Testis (tissue), 3 donors: Measurements from ENCODE around the gene HERC4. TPM values are rescaled to one million over a fixed set of nuclear protein-coding genes. Genes with fewer than 3 reads are reported as not detected.
"Not testable (repeated sequence)": the region's sequence is repeated elsewhere in the genome, so short reads cannot be mapped to it uniquely, and the experiment has no call there.

ENCODE experiments used
- DNase-seq: peaks from one replicate; pipeline ENCODE4 v3.0.0-alpha.2; 2019
- H3K27ac ChIP-seq, 2 donors: fragments of 200-600 bp; sonication (generic); one replicate each; pipeline ENCODE4 v1.5.1; 2019
- H3K27me3 ChIP-seq: fragments of 200-600 bp; sonication (generic); one replicate; pipeline ENCODE4 v1.5.1; 2019
- H3K36me3 ChIP-seq: fragments of 200-600 bp; sonication (generic); one replicate; pipeline ENCODE4 v1.5.1; 2017; ENCODE audit warnings: low read depth; ENCODE audit errors: missing control alignments
- H3K4me1 ChIP-seq: fragments of 200-600 bp; sonication (generic); one replicate; pipeline ENCODE4 v1.5.1; 2019
- H3K4me3 ChIP-seq, 2 donors: fragments of 200-600 bp; sonication (generic); one replicate each; pipeline ENCODE4 v1.5.1; 2017 to 2019
- H3K9me3 ChIP-seq: fragments of 200-600 bp; sonication (generic); one replicate; pipeline ENCODE4 v1.5.1; 2017
- POLR2A ChIP-seq: fragments of 450-650 bp; IDR thresholded peaks from one replicate; pipeline ENCODE4 v1.6.1; 2017; ENCODE audit warnings: antibody characterized with exemption, mild to moderate bottlenecking, moderate library complexity
- WGBS, 2 donors: methylation state at CpG; one replicate each; pipeline ENCODE4 v1.1.5; 2018; 5-methylcytosine and 5-hydroxymethylcytosine counted together
- intact Hi-C: fragments of 100-400 bp; cut with DNase I; formaldehyde crosslinking; loops from one replicate; pipeline ENCODE4 v1.15.1; 2023; ENCODE audit warnings: low total_unique reads
- polyA plus RNA-seq: library from polyadenylated mRNA; stranded (reverse); fragments of 350-450 nt; fragmentation: Illumina TruSeq; extraction: RNeasy Lipid Tissue Mini Kit (QIAGEN cat#74804); gene quantifications from one replicate; pipeline ENCODE4 v1.2.3, GENCODE V29; 2014; ENCODE audit warnings: low read depth, low replicate concordance; ENCODE audit not compliant: insufficient read depth
- total RNA-seq, 2 donors: library from RNA; depleted of rRNA; stranded (reverse); fragments of >200 nt; gene quantifications; one replicate each; pipeline ENCODE4 v1.2.3, GENCODE V29; 2016
- TF ChIP-seq, protein P1 (sequence below), 3 experiments: fragments of 450-650 bp in 2 of 3; fragments of 200-600 bp in 1 of 3; sonication (generic) in 1 of 3; IDR thresholded peaks; one replicate each; pipeline ENCODE4 v1.5.1; 2016 to 2019; ENCODE audit warnings: antibody characterized with exemption in 3 of 3, mild to moderate bottlenecking in 2 of 3, moderate library complexity in 1 of 3

Gene HERC4
- total and polyA plus RNA-seq, 3 donors from 2014 or later, result 30.5 to 79.1 (median 67.3) TPM

DNA sequence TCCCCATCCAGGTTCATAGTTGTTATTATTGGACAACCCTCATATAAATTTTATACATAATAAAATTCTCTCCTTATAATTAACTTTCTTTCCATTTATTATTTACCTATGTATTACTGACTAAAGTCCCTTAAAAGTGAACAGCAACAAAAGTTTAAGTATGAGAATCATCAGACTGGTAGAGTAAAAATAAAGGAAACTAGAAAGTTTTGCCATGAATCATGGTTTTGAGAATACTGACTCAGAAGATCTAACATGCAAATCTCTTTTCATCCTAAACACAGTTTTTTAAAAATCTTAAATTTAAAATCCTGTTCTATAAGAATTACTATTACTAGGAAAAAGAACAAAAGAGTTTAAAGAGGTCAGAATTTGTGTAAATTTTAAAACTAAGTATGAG is 32.1 kb downstream of the HERC4 start:
- intact Hi-C loops, result no loop called here
- Histone ChIP-seq H3K4me3 (no peak overlapping the region), H3K9me3 (no peaks in the 10 kb centered on the region), H3K4me1 (no peaks in the 10 kb centered on the region), H3K36me3 (no peaks in the 10 kb centered on the region), H3K27ac (no peak overlapping the region), H3K27me3 (no peaks in the 10 kb centered on the region)
- no peak for TF ChIP-seq POLR2A
- TF ChIP-seq, protein P1, sequence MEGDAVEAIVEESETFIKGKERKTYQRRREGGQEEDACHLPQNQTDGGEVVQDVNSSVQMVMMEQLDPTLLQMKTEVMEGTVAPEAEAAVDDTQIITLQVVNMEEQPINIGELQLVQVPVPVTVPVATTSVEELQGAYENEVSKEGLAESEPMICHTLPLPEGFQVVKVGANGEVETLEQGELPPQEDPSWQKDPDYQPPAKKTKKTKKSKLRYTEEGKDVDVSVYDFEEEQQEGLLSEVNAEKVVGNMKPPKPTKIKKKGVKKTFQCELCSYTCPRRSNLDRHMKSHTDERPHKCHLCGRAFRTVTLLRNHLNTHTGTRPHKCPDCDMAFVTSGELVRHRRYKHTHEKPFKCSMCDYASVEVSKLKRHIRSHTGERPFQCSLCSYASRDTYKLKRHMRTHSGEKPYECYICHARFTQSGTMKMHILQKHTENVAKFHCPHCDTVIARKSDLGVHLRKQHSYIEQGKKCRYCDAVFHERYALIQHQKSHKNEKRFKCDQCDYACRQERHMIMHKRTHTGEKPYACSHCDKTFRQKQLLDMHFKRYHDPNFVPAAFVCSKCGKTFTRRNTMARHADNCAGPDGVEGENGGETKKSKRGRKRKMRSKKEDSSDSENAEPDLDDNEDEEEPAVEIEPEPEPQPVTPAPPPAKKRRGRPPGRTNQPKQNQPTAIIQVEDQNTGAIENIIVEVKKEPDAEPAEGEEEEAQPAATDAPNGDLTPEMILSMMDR (IDR thresholded peaks at IDR 0.05), result no peak
- DNase-seq, result no peak

DNA sequence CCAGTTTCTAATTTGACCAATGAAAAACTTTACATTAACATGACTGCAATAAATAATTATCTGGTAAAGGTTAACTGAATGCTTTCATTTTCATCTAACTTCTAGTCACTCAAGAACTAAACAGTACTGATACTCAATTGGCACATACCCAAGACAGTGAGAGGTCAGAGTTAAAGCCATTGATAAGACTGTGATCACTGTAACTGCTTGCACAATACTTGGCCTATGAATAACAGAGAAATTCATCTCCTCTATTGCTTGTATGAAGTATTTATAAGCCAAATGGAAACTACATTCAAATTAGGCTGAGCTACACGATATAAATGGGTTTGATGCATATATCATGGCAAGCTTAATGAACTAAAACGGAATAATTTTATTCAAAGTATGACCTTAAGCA is 43.0 kb downstream of the HERC4 start:
- no peak for TF ChIP-seq POLR2A
- TF ChIP-seq, protein P1 (IDR thresholded peaks at IDR 0.05), result no peak
- WGBS, 2 donors, result 93 to 96% methylated on average over 2 of the region's 2 CpGs
- H3K36me3 ChIP-seq, result no peaks in the 10 kb centered on the region
- no peaks in the 10 kb centered on the region for H3K4me1 ChIP-seq
- no peak overlapping the region for H3K27ac ChIP-seq
- H3K4me3 ChIP-seq, result no peak overlapping the region
- intact Hi-C loops, result no loop called here
- DNase-seq, result no peak
- H3K9me3 ChIP-seq, result no peaks in the 10 kb centered on the region
- no peaks in the 10 kb centered on the region for H3K27me3 ChIP-seq

DNA sequence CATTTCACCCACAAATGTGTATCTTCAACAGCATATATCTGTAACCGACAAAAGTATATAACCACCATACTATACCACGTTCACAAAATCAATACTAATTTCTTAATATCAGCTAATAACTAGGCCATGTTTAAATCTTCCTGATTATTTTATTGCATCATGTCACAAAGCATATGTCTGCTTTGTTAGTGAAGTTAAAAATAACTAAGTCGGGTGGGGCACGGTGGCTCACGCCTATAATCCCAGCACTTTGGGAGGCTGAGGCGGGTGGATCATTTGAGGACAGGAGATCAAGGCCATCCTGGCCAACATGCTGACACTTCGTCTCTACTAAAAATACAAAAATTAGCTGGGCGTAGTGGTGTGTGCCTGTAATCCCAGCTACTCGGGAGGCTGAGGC is 47.7 kb downstream of the HERC4 start:
- 89% methylated on average over 9 of the region's 9 CpGs for WGBS, 2 donors
- H3K36me3 ChIP-seq, result no peaks in the 10 kb centered on the region

DNA sequence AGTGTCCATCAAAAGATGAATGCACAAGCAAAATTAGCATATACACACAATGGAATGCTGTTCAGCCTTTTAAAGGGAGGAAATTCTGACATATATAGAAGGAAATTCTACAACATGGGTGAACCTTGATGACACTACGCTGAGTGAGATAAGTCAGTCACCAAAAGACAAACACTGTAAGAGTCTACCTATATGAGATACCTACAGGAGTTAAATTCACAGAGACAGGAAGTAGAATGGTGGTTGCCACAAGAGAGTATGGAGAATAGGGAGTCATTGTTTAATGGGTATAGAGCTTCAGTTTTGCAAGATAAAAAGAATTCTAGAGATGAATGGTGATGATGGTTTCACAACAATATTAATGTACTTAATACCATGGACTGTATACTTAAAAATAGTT is 51.8 kb downstream of the HERC4 start:
- TF ChIP-seq, protein P1 (IDR thresholded peaks at IDR 0.05), result no peak
- no peak for TF ChIP-seq POLR2A
- Histone ChIP-seq H3K4me3 (no peak overlapping the region), H3K9me3 (no peaks in the 10 kb centered on the region), H3K27ac (no peak overlapping the region), H3K4me1 (no peaks in the 10 kb centered on the region), H3K27me3 (no peaks in the 10 kb centered on the region), H3K36me3 (peaks cover 3% of the 10 kb centered on the region)
- WGBS, 2 donors, result 92 to 100% methylated on average over 1 of the region's 1 CpG
- intact Hi-C loops, result no loop called here
- no peak for DNase-seq

More for the DNA sequence above, 47.7 kb downstream of the HERC4 start:
- Histone ChIP-seq H3K27ac (no peak overlapping the region), H3K9me3 (no peaks in the 10 kb centered on the region), H3K27me3 (no peaks in the 10 kb centered on the region), H3K4me1 (no peaks in the 10 kb centered on the region), H3K4me3 (no peak overlapping the region)
- DNase-seq, result no peak
- intact Hi-C loops, result no loop called here
- TF ChIP-seq POLR2A, result no peak

DNA sequence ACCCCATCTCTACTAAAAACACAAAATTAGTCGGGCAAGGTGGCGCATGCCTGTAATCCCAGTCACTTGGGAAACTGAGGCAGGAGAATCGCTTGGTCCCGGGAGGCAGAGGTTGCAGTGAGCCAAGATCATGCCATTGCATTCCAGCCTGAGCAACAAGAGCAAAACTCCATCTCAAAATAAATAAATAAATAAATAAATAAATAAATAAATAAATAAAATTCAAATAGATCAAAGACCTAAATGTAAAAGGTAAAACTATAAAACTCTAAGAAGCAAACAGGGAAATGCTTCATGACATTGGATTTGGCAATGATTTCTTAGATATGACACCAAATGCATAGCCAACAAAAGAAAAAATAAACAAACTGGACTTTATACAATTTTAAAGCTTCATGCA is 52.8 kb downstream of the HERC4 start:
- H3K27me3 ChIP-seq, H3K36me3 ChIP-seq: not testable (repeated sequence)

DNA sequence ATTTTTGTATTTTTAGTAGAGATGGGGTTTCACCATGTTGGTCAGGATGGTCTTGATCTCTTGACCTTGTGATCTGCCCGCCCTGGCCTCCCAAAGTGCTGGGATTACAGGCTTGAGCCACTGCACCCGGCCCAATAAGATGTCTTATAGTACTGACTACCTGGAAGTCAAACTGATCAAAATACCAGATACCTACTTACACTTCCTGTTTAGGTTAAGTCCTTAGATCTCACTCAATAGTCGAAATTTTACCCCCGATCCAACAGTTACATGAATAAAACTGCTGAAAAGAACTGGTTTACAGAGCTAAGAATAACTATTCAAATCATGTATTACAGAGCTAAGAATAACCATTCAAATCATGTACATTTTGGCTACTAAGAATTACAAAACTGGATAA is 58.6 kb downstream of the HERC4 start:
- H3K4me1 ChIP-seq, DNase-seq, H3K27ac ChIP-seq, intact Hi-C loops, H3K4me3 ChIP-seq, H3K27me3 ChIP-seq, H3K9me3 ChIP-seq, H3K36me3 ChIP-seq: not testable (repeated sequence)
- 93 to 94% methylated on average over 4 of the region's 4 CpGs for WGBS, 2 donors

More for the DNA sequence above, 52.8 kb downstream of the HERC4 start:
- intact Hi-C loops, H3K27ac ChIP-seq, H3K9me3 ChIP-seq, H3K4me1 ChIP-seq, H3K4me3 ChIP-seq, DNase-seq: not testable (repeated sequence)
- WGBS, 2 donors, result 97 to 98% methylated on average over 4 of the region's 4 CpGs
